GM23248 (cell line): Measurements from ENCODE around the gene PLAC8L1. TPM values are rescaled to one million over a fixed set of nuclear protein-coding genes. Genes with fewer than 3 reads are reported as not detected.

Experiments used
- DNase-seq: peaks from one replicate; pipeline ENCODE4 v3.0.0-alpha.2; 2015
- H2AFZ ChIP-seq: fragments of 200-600 bp; sonication (generic); 2 replicates; pipeline ENCODE4 v1.6.1; 2016; ENCODE audit warnings: antibody characterized with exemption
- H3F3A ChIP-seq: fragments of 200-600 bp; sonication (generic); 2 replicates; pipeline ENCODE4 v1.6.1; 2016; ENCODE audit warnings: mild to moderate bottlenecking, antibody characterized with exemption, mixed run types; ENCODE audit not compliant: insufficient read depth
- H3K27ac ChIP-seq: fragments of 200-600 bp; sonication (generic); 2 replicates; pipeline ENCODE4 v1.5.1; 2016; ENCODE audit warnings: mild to moderate bottlenecking
- H3K27me3 ChIP-seq: fragments of 200-600 bp; sonication (generic); replicated peaks from 2 replicates; pipeline ENCODE4 v1.6.1; 2016; ENCODE audit warnings: mild to moderate bottlenecking; ENCODE audit not compliant: insufficient read depth
- H3K36me3 ChIP-seq: fragments of 200-600 bp; sonication (generic); 2 replicates; pipeline ENCODE4 v1.6.1; 2016; ENCODE audit warnings: low read depth, mild to moderate bottlenecking
- H3K4me1 ChIP-seq: fragments of 200-600 bp; sonication (generic); 2 replicates; pipeline ENCODE4 v1.6.1; 2016; ENCODE audit warnings: mild to moderate bottlenecking; ENCODE audit not compliant: insufficient read depth
- H3K4me2 ChIP-seq: fragments of 200-600 bp; sonication (generic); one replicate; pipeline ENCODE4 v1.6.1; 2016; ENCODE audit warnings: mild to moderate bottlenecking; ENCODE audit not compliant: unreplicated experiment
- H3K4me3 ChIP-seq: fragments of 200-600 bp; sonication (generic); 2 replicates; pipeline ENCODE4 v1.5.1; 2016; ENCODE audit warnings: mild to moderate bottlenecking
- H3K79me2 ChIP-seq: fragments of 200-600 bp; sonication (generic); 2 replicates; pipeline ENCODE4 v1.6.1; 2016; ENCODE audit warnings: mild to moderate bottlenecking; ENCODE audit not compliant: insufficient read depth
- H3K9ac ChIP-seq: fragments of 200-600 bp; sonication (generic); 2 replicates; pipeline ENCODE4 v1.6.1; 2016; ENCODE audit warnings: mild to moderate bottlenecking
- H3K9me2 ChIP-seq: fragments of 200-600 bp; sonication (generic); 2 replicates; pipeline ENCODE4 v1.6.1; 2016; ENCODE audit warnings: mixed run types, mild to moderate bottlenecking, moderate library complexity; ENCODE audit not compliant: insufficient read depth
- H3K9me3 ChIP-seq: fragments of 200-600 bp; sonication (generic); one replicate; pipeline ENCODE4 v1.6.1; 2017; ENCODE audit warnings: low read depth
- H4K20me1 ChIP-seq: fragments of 200-600 bp; sonication (generic); 2 replicates; pipeline ENCODE4 v1.6.0; 2016; ENCODE audit not compliant: insufficient read depth
- EZH2 ChIP-seq: fragments of 200-600 bp; sonication (generic); IDR thresholded peaks from 2 replicates; pipeline ENCODE4 v1.6.1; 2018; ENCODE audit warnings: antibody characterized with exemption, mild to moderate bottlenecking; ENCODE audit not compliant: insufficient read depth, poor library complexity, severe bottlenecking
- EZH2phosphoT487 ChIP-seq: fragments of 200-600 bp; sonication (generic); IDR thresholded peaks from 2 replicates; pipeline ENCODE4 v1.6.1; 2018; ENCODE audit warnings: antibody characterized with exemption, moderate library complexity, mild to moderate bottlenecking, low read depth; ENCODE audit not compliant: insufficient read depth
- WGBS, 2 experiments: methylation state at CpG; one replicate each; pipeline ENCODE4 v1.1.6; 2015 to 2017; ENCODE audit warnings: low lambda C conversion rate in 2 of 2, low coverage in 1 of 2; ENCODE audit errors: missing lambda C conversion rate in 2 of 2; 5-methylcytosine and 5-hydroxymethylcytosine counted together
- in situ Hi-C: fragments of 300-500 bp; cut with MboI; formaldehyde crosslinking; loops from 2 replicates; pipeline ENCODE4 v1.15.0; 2020
- polyA plus RNA-seq: library from polyadenylated mRNA; unstranded; fragments of >200 nt; fragmentation: Nextera tagmentation; extraction: Ambion mirVana; gene quantifications from 2 replicates; pipeline ENCODE4 v1.2.1, GENCODE V29; 2016
- small RNA-seq: library from RNA; depleted of rRNA; stranded (forward); fragments of <200 nt; gene quantifications from one replicate; pipeline ENCODE3, GENCODE V24; 2014; ENCODE audit warnings: low read depth, low replicate concordance
- total RNA-seq: library from RNA; depleted of rRNA; stranded (reverse); fragments of >200 nt; shearing (Covaris generic); gene quantifications from 2 replicates; pipeline ENCODE4 v1.2.3, GENCODE V29; 2014; rRNA removed

Gene PLAC8L1
- total and polyA plus RNA-seq, 2 experiments from 2014 or later: 0.41 to 2.3 TPM

GRCh38 chr5:146039420-146039819, 66.0 kb downstream of the PLAC8L1 start:
- Histone ChIP-seq H3K4me3 (no peak overlapping the region), H3K4me1 (peaks cover 7% of the 10 kb centered on the region; the same call in 1 of the 2 replicates), H3K4me2 (no peak overlapping the region), H3F3A (no peaks in the 10 kb centered on the region), H3K9me3 (no peaks in the 10 kb centered on the region), H3K36me3 (no peaks in the 10 kb centered on the region), H3K27ac (no peak overlapping the region), H3K27me3 (peaks cover 7% of the 10 kb centered on the region), H2AFZ (no peak overlapping the region), H4K20me1 (no peaks in the 10 kb centered on the region), H3K9me2 (no peaks in the 10 kb centered on the region), H3K9ac (no peak overlapping the region), H3K79me2 (no peaks in the 10 kb centered on the region)
- 59 to 65% methylated on average over 3 of the region's 3 CpGs for WGBS, 2 experiments
- TF ChIP-seq EZH2: no peak
- no peak for TF ChIP-seq EZH2phosphoT487
- in situ Hi-C loops: no loop called here
- DNase-seq: no peak

GRCh38 chr5:146034605-146035004, 70.8 kb downstream of the PLAC8L1 start:
- Histone ChIP-seq H3K9me3 (no peaks in the 10 kb centered on the region), H3K27ac (no peak overlapping the region), H3K4me2 (no peak overlapping the region), H3K36me3 (no peaks in the 10 kb centered on the region), H2AFZ (no peak overlapping the region), H3K4me1 (no peaks in the 10 kb centered on the region), H3K9ac (no peak overlapping the region), H3K79me2 (no peaks in the 10 kb centered on the region), H3K9me2 (no peaks in the 10 kb centered on the region), H4K20me1 (no peaks in the 10 kb centered on the region), H3F3A (no peaks in the 10 kb centered on the region), H3K27me3 (peaks cover 9% of the 10 kb centered on the region), H3K4me3 (no peak overlapping the region)
- TF ChIP-seq EZH2 (no peak), EZH2phosphoT487 (no peak)
- DNase-seq: no peak
- in situ Hi-C loops: no loop called here
- 68 to 74% methylated on average over 4 of the region's 4 CpGs for WGBS, 2 experiments

Small RNA genes lying within 50 kb of the gene (small RNA-seq; reads per million reads assigned to genes)
- not detected for gene AC091959.1

Other genes starting within 250 kb of the PLAC8L1 start
- not detected in 2 replicates for gene GRXCR2, start 232.6 kb downstream of the PLAC8L1 start, total RNA-seq
- gene GRXCR2, start 232.6 kb downstream of the PLAC8L1 start, polyA plus RNA-seq: not detected in 2 replicates
- not detected in 2 replicates for gene SH3RF2, start 169.0 kb downstream of the PLAC8L1 start, total RNA-seq
- 0.21 and 0.37 TPM in 2 replicates for gene SH3RF2, start 169.0 kb downstream of the PLAC8L1 start, polyA plus RNA-seq
- 98.1 and 118 TPM in 2 replicates for gene LARS1, start 77.1 kb upstream of the PLAC8L1 start, total RNA-seq
- 143 and 151 TPM in 2 replicates for gene LARS1, start 77.1 kb upstream of the PLAC8L1 start, polyA plus RNA-seq
- 13.5 and 13.9 TPM in 2 replicates for gene RBM27, start 98.0 kb upstream of the PLAC8L1 start, total RNA-seq
- gene RBM27, start 98.0 kb upstream of the PLAC8L1 start, polyA plus RNA-seq: 2.6 and 3.1 TPM in 2 replicates
- 0.13 TPM in 1 of 2 replicates, not detected in the other for gene POU4F3, start 233.3 kb upstream of the PLAC8L1 start, total RNA-seq
- gene POU4F3, start 233.3 kb upstream of the PLAC8L1 start, polyA plus RNA-seq: not detected in 2 replicates